Activated B cell treated with CpG ODN at 0.5 μM for 24 hours (primary cell): ENCODE measurements around the gene SYNDIG1. TPM values are rescaled to one million over a fixed set of nuclear protein-coding genes. Genes with fewer than 3 reads are reported as not detected.

Experiments used
- ATAC-seq: fragments of 200-7000 bp; cut with Tn5 transposase; one replicate; pipeline ENCODE4 v1.10.0; 2021; ENCODE audit warnings: low read depth, mild to moderate bottlenecking, moderate library complexity
- CTCF ChIA-PET: fragments of 350-600 bp; sonication (Branson Sonifier 250); formaldehyde crosslinking; loops from one replicate; lab custom pipeline; 2021; ENCODE audit warnings: antibody characterized with exemption; lab: Charles Lee
- POLR2A ChIA-PET: fragments of 350-600 bp; sonication (Branson Sonifier 250); formaldehyde crosslinking; loops from one replicate; lab custom pipeline; 2021; ENCODE audit warnings: antibody characterized with exemption; lab: Charles Lee
- DNase-seq: peaks from one replicate; pipeline ENCODE4 v3.0.0; 2022
- H3K27ac Mint-ChIP-seq: one replicate; pipeline ENCODE4 v1.8.0; 2020; ENCODE audit warnings: mixed read lengths
- H3K27me3 Mint-ChIP-seq: one replicate; pipeline ENCODE4 v1.8.0; 2021; ENCODE audit warnings: mixed read lengths
- H3K36me3 Mint-ChIP-seq: one replicate; pipeline ENCODE4 v1.8.0; 2021; ENCODE audit warnings: low read depth, mixed read lengths
- H3K4me1 Mint-ChIP-seq: one replicate; pipeline ENCODE4 v1.8.0; 2021; ENCODE audit warnings: mixed read lengths
- H3K4me3 Mint-ChIP-seq: one replicate; pipeline ENCODE4 v1.8.0; 2020; ENCODE audit warnings: mild to moderate bottlenecking, mixed read lengths
- H3K9me3 Mint-ChIP-seq: one replicate; pipeline ENCODE4 v1.8.0; 2020; ENCODE audit warnings: mixed read lengths
- CTCF ChIP-seq: fragments of 200-600 bp; IDR thresholded peaks from one replicate; pipeline ENCODE4 v1.8.0; 2022; ENCODE audit warnings: antibody characterized with exemption, mild to moderate bottlenecking
- intact Hi-C: fragments of 100-400 bp; cut with micrococcal nuclease; formaldehyde crosslinking; loops from one replicate; pipeline ENCODE4 v1.15.1; 2024
- total RNA-seq: library from RNA; stranded (reverse); gene quantifications from 2 replicates; pipeline ENCODE4 v1.2.3, GENCODE V29; 2022

The SYNDIG1 gene
- total RNA-seq, 1 donor from 2014 or later, result not detected

DNA sequence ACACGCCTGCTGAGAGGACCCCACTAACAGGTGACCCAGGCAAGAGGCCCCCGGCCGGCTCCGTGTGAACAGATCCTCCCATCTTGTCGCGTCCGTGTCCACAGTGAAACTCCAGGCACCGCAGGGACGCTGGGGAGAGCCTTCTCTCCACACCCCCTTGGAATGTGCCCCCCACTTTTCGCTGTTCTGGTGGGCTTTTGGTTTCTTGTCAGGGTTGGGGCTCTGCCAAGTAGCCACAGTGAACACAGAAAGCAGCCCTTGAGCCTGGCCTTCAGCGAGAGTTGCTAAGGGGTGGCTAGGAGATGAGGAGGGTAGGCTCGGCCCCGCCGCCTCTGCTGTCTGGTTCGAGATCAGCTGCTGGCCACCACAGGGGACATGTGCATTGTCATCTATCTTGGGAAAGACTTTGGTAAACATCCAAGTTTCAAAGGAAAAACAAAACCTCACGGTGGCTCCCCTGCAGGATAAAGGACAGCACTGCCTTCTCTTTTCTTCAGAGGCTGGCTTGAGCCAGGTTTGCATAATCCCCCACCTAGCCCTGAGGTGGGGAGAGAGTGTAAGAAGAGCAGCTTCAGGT lies 22.7 kb downstream of the SYNDIG1 start:
- no peak overlapping the region for H3K27ac Mint-ChIP-seq

DNA sequence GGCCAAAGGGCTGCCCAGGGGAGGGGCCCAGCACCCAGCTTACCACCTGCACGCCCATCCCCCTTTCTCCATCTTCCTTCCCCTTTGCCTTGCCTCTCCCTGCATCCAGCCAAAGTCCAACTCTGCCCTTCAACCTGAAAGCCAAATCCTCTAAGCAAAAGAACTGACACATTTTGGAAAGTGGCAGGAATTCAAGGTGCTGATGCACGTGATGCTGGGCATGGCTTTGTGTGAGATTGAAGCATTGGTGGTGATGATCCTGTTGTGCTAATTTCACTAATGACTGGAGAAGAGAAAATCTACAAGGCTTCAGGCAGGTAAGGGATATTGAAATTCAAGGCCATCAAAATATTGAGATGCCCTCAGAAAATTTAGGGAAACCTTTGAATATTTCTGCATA lies 23.3 kb downstream of the SYNDIG1 start:
- no peak overlapping the region for H3K4me3 Mint-ChIP-seq
- H3K36me3 Mint-ChIP-seq, result no peaks in the 10 kb centered on the region
- no peaks in the 10 kb centered on the region for H3K9me3 Mint-ChIP-seq
- ATAC-seq (no peak), DNase-seq (no peak)
- H3K4me1 Mint-ChIP-seq, result no peaks in the 10 kb centered on the region
- intact Hi-C loops, result no loop called here
- CTCF ChIA-PET, result no interaction called here
- no peak overlapping the region for H3K27ac Mint-ChIP-seq
- TF ChIP-seq CTCF, result no peak
- no peaks in the 10 kb centered on the region for H3K27me3 Mint-ChIP-seq
- POLR2A ChIA-PET, result no interaction called here

More for the DNA sequence above, 22.7 kb downstream of the SYNDIG1 start:
- TF ChIP-seq CTCF, result no peak
- no peak overlapping the region for H3K4me3 Mint-ChIP-seq
- H3K36me3 Mint-ChIP-seq, result no peaks in the 10 kb centered on the region
- DNase-seq (no peak), ATAC-seq (no peak)
- CTCF ChIA-PET, result no interaction called here
- H3K4me1 Mint-ChIP-seq, result no peaks in the 10 kb centered on the region
- H3K27me3 Mint-ChIP-seq, result no peaks in the 10 kb centered on the region
- H3K9me3 Mint-ChIP-seq, result no peaks in the 10 kb centered on the region
- intact Hi-C loops, result no loop called here
- POLR2A ChIA-PET, result no interaction called here

- intact Hi-C loops, result no loop called here
- ChIA-PET CTCF (no interaction called here), POLR2A (no interaction called here)
- ATAC-seq (no peak), DNase-seq (no peak)
- H3K27me3 Mint-ChIP-seq, result no peaks in the 10 kb centered on the region
- no peaks in the 10 kb centered on the region for H3K36me3 Mint-ChIP-seq
- no peaks in the 10 kb centered on the region for H3K4me1 Mint-ChIP-seq
- no peak for TF ChIP-seq CTCF
- H3K27ac Mint-ChIP-seq, result no peak overlapping the region
- H3K9me3 Mint-ChIP-seq, result no peaks in the 10 kb centered on the region
- H3K4me3 Mint-ChIP-seq, result no peak overlapping the region
Observed at GRCh38 chr20:24493181-24493580, 23.8 kb downstream of the SYNDIG1 start.

- Mint-ChIP-seq H3K9me3 (no peaks in the 10 kb centered on the region), H3K36me3 (no peaks in the 10 kb centered on the region), H3K27me3 (no peaks in the 10 kb centered on the region), H3K4me3 (no peak overlapping the region), H3K4me1 (no peaks in the 10 kb centered on the region), H3K27ac (no peak overlapping the region)
- POLR2A ChIA-PET, result no interaction called here
- TF ChIP-seq CTCF, result no peak
- CTCF ChIA-PET, result no interaction called here
- no peak for DNase-seq
- no peak for ATAC-seq
- intact Hi-C loops, result no loop called here
Observed at GRCh38 chr20:24493661-24494459, 24.4 kb downstream of the SYNDIG1 start.

GRCh38 chr20:24494460-24494920 lies 25.1 kb downstream of the SYNDIG1 start:
- intact Hi-C loops, result no loop called here
- Mint-ChIP-seq H3K9me3 (no peaks in the 10 kb centered on the region), H3K27ac (no peak overlapping the region), H3K27me3 (no peaks in the 10 kb centered on the region), H3K4me1 (no peaks in the 10 kb centered on the region), H3K4me3 (no peak overlapping the region), H3K36me3 (no peaks in the 10 kb centered on the region)
- TF ChIP-seq CTCF, result no peak
- DNase-seq (no peak), ATAC-seq (no peak)
- POLR2A ChIA-PET, result no interaction called here
- CTCF ChIA-PET, result no interaction called here
